ENCODE measurements around the gene LRRC43. TPM values are rescaled to one million over a fixed set of nuclear protein-coding genes. Genes with fewer than 3 reads are reported as not detected.

Gene LRRC43
- total and polyA plus RNA-seq, 10 of the 15 experiments (the other 5 are each of a cell fraction or from before 2014, with no cell fraction given), result 0.23 TPM; not detected in 9

GRCh38 chr12:122203301-122204166, 20.6 kb downstream of the LRRC43 start, which contains the start of gene B3GNT4:
B3GNT4 (plus strand) TSS chr12:122203709; CDS start chr12:122204619, 910 bp downstream.
- no peaks in the 10 kb centered on the region; the same call in 2 of the 3 replicates for H3K9me3 ChIP-seq (replicated peaks; ENCODE audit: control insufficient read depth, insufficient read depth, low read length)
- H3K27ac ChIP-seq (ENCODE audit: control insufficient read depth, insufficient read depth), result no peak within 1 kb of the TSS
- peak within 1 kb of the TSS; percentile 41; the same call in 1 of the 2 replicates for H3K4me3 ChIP-seq
- no peak for FAIRE-seq
- no peak for DNase-seq (ENCODE audit: low read depth, low spot score)
- no peaks in the 10 kb centered on the region for H3K4me1 ChIP-seq (ENCODE audit: control insufficient read depth, insufficient read depth, low read length)
- SMC1A ChIA-PET (ENCODE audit: uncharacterized antibody, unreplicated experiment), result interaction anchor here (0.6 kb wide), 1 partner anchor 21 kb away, joined by 3 read pairs; no protein-coding TSS in a partner anchor
- no peak within 1 kb of the TSS for H3K9ac ChIP-seq (ENCODE audit: control insufficient read depth, insufficient read depth, low read length)
- in situ Hi-C loops (cut with MboI), result no loop called here
- POLR2A ChIA-PET, result no interaction called here
- peaks cover 6 to 11% of the 10 kb centered on the region in 2 experiments; a peak in 3 of 4 replicates for H3K36me3 ChIP-seq (ENCODE audit: control insufficient read depth in 2 of 2, insufficient read depth in 2 of 2, low read length in 1 of 2)
- H2AFZ ChIP-seq (ENCODE audit: control insufficient read depth, low read depth, low read length), result peak within 1 kb of the TSS; percentile 73
- 7% methylated on average over 50 of the region's 104 CpGs for WGBS (ENCODE audit: insufficient coverage, insufficient replicate concordance, low lambda C conversion rate, missing lambda C conversion rate)
- CTCF ChIA-PET, result no interaction called here
- RAD21 ChIA-PET (ENCODE audit: unreplicated experiment), result interaction anchor here (0.6 kb wide), 1 partner anchor 14 kb away, joined by 3 read pairs; no protein-coding TSS in a partner anchor
- peak within 1 kb of the TSS; percentile 79 for H3K4me2 ChIP-seq (ENCODE audit: control insufficient read depth, insufficient read depth)
- H3K79me2 ChIP-seq (ENCODE audit: control insufficient read depth, insufficient read depth, low read length), result no peaks in the 10 kb centered on the region
- H4K20me1 ChIP-seq (ENCODE audit: control insufficient read depth, insufficient read depth), result no peaks in the 10 kb centered on the region; the same call in 1 of the 2 replicates
- peak; percentile 59 for ATAC-seq
- BruUV-seq (replicated peaks), result no TSS peak
- intact Hi-C loops (cut with micrococcal nuclease; ENCODE audit: unreplicated experiment), result no loop called here
- H3K27me3 ChIP-seq (replicated peaks in 1 of 2; ENCODE audit: control insufficient read depth in 2 of 2, insufficient read depth in 2 of 2, low read length in 1 of 2), result peaks cover 0 to 5% of the 10 kb centered on the region in 2 experiments; a peak in 3 of 4 replicates
- TF ChIP-seq CREM (IDR thresholded peaks at IDR 0.05; ENCODE audit: low read depth) (no peak), EP300 (IDR thresholded peaks at IDR 0.05; ENCODE audit: borderline replicate concordance in 1 of 2, control insufficient read depth in 1 of 2, low read depth in 2 of 2, low read length in 2 of 2) (no peak), POU2F2 (IDR thresholded peaks at IDR 0.05; ENCODE audit: borderline replicate concordance, low read depth, low read length) (no peak), NFIC (IDR thresholded peaks at IDR 0.05; ENCODE audit: low read depth, low read length) (no peak), SUZ12 (IDR thresholded peaks at IDR 0.05; ENCODE audit: unreplicated experiment) (no peak), MTA2 (IDR thresholded peaks at IDR 0.05; ENCODE audit: low read depth) (no peak), TBL1XR1 (IDR thresholded peaks at IDR 0.05; ENCODE audit: low read depth, low read length) (no peak), ASH2L (IDR thresholded peaks at IDR 0.05; ENCODE audit: borderline replicate concordance, low read depth) (no peak), RAD21 (IDR thresholded peaks at IDR 0.05; ENCODE audit: insufficient read depth, low read depth, low read length) (no peak), GATAD2B (conservative IDR thresholded peaks at IDR 0.05; ENCODE audit: low read depth) (no peak), PKNOX1 (IDR thresholded peaks at IDR 0.05) (no peak), MYB (IDR thresholded peaks at IDR 0.05; ENCODE audit: borderline replicate concordance, low read depth, low read length) (no peak), EGR1 (IDR thresholded peaks at IDR 0.05; ENCODE audit: borderline replicate concordance in 1 of 2, low read depth in 2 of 2, low read length in 2 of 2) (peak in 1 of 2 experiments; percentile 73; a peak in 2 of 3 replicates), RUNX3 (IDR thresholded peaks at IDR 0.05; ENCODE audit: low read length) (no peak), STAT3 (IDR thresholded peaks at IDR 0.05; ENCODE audit: low read depth, low read length) (no peak), NR2C2 (IDR thresholded peaks at IDR 0.05; ENCODE audit: borderline replicate concordance, control insufficient read depth, insufficient read length, low read depth) (no peak), ETV6 (conservative IDR thresholded peaks at IDR 0.05 in 1 of 2, IDR thresholded peaks at IDR 0.05 in 1 of 2; ENCODE audit: borderline replicate concordance in 1 of 2, low read depth in 1 of 2) (no peak), NBN (IDR thresholded peaks at IDR 0.05) (no peak), EZH2 (IDR thresholded peaks at IDR 0.05; ENCODE audit: borderline replicate concordance, control insufficient read depth, low read depth, low read length) (peak; percentile 49; the same call in 1 of the 2 replicates), SMAD1 (IDR thresholded peaks at IDR 0.05; ENCODE audit: low read depth, partially characterized antibody) (no peak), NFXL1 (IDR thresholded peaks at IDR 0.05; ENCODE audit: borderline replicate concordance) (no peak)

Data from GM12878 (cell line).